Skeletal muscle cell (primary cell): ENCODE data around the gene GATB.

Experiments
- DNase-seq: peaks from one replicate; pipeline ENCODE4 v3.0.0-alpha.2; 2010; ENCODE audit warnings: low read depth
- H3K4me3 ChIP-seq: 2 replicates; pipeline ENCODE4 v1.5.1; 2011; ENCODE audit warnings: low read depth, mild to moderate bottlenecking, control low read depth, low read length, moderate library complexity

GATB gene

GRCh38 chr4:151786158-151786495, 25.3 kb upstream of the GATB start:
- no peak for DNase-seq
- H3K4me3 ChIP-seq: no peak overlapping the region

- no peak for DNase-seq
- no peak overlapping the region for H3K4me3 ChIP-seq
These were observed 24.8 kb upstream of the GATB start for GRCh38 chr4:151785484-151786157.

- DNase-seq: no peak
- no peak overlapping the region for H3K4me3 ChIP-seq
These were observed 23.9 kb upstream of the GATB start for GRCh38 chr4:151784706-151785105.

- DNase-seq: no peak
- H3K4me3 ChIP-seq: no peak overlapping the region
These were observed 23.1 kb upstream of the GATB start for GRCh38 chr4:151783867-151784266.

GRCh38 chr4:151782296-151782695, 21.5 kb upstream of the GATB start:
- DNase-seq: no peak

GRCh38 chr4:151781026-151781425, 20.2 kb upstream of the GATB start:
- DNase-seq: no peak
- no peak overlapping the region for H3K4me3 ChIP-seq

More at GRCh38 chr4:151782296-151782695, 21.5 kb upstream of the GATB start:
- no peak overlapping the region for H3K4me3 ChIP-seq

- H3K4me3 ChIP-seq: no peak overlapping the region
- no peak for DNase-seq
These were observed 16.7 kb upstream of the GATB start for GRCh38 chr4:151777471-151777870.

GRCh38 chr4:151774324-151774723, 13.5 kb upstream of the GATB start:
- H3K4me3 ChIP-seq: no peak overlapping the region
- no peak for DNase-seq

GRCh38 chr4:151772274-151772673, 11.5 kb upstream of the GATB start:
- H3K4me3 ChIP-seq: no peak overlapping the region
- DNase-seq: no peak

GRCh38 chr4:151771664-151772063, 10.9 kb upstream of the GATB start:
- no peak for DNase-seq
- H3K4me3 ChIP-seq: no peak overlapping the region

GRCh38 chr4:151770154-151770553, 9.3 kb upstream of the GATB start:
- no peak for DNase-seq
- no peak overlapping the region for H3K4me3 ChIP-seq

GRCh38 chr4:151768835-151769234, 8.0 kb upstream of the GATB start:
- no peak overlapping the region for H3K4me3 ChIP-seq

GRCh38 chr4:151766691-151767090, 5.9 kb upstream of the GATB start:
- no peak for DNase-seq
- H3K4me3 ChIP-seq: no peak overlapping the region

More at GRCh38 chr4:151768835-151769234, 8.0 kb upstream of the GATB start:
- no peak for DNase-seq

GRCh38 chr4:151760002-151760401, 805 bp downstream of the GATB start:
- H3K4me3 ChIP-seq: peak overlapping the region; percentile 85
- no peak for DNase-seq

- peak; percentile 15 for DNase-seq
- no peak overlapping the region for H3K4me3 ChIP-seq
These were observed 7.8 kb downstream of the GATB start for GRCh38 chr4:151753056-151753455.

- no peak for DNase-seq
- H3K4me3 ChIP-seq: no peak overlapping the region
These were observed 10.7 kb downstream of the GATB start for GRCh38 chr4:151750156-151750555.

GRCh38 chr4:151745481-151746231, 15.2 kb downstream of the GATB start:
- H3K4me3 ChIP-seq: no peak overlapping the region
- no peak for DNase-seq

- H3K4me3 ChIP-seq: no peak overlapping the region
- peak; percentile 84 for DNase-seq
These were observed 16.2 kb downstream of the GATB start for GRCh38 chr4:151744614-151745013.

GRCh38 chr4:151743894-151744293, 16.9 kb downstream of the GATB start:
- no peak overlapping the region for H3K4me3 ChIP-seq
- DNase-seq: no peak

GRCh38 chr4:151743128-151743854, 17.5 kb downstream of the GATB start:
- no peak for DNase-seq
- H3K4me3 ChIP-seq: no peak overlapping the region
